Measurements from ENCODE around the gene KRTAP4-7.
"Not testable (repeated sequence)": the region's sequence is repeated elsewhere in the genome, so short reads cannot be mapped to it uniquely, and the experiment has no call there.

DNA sequence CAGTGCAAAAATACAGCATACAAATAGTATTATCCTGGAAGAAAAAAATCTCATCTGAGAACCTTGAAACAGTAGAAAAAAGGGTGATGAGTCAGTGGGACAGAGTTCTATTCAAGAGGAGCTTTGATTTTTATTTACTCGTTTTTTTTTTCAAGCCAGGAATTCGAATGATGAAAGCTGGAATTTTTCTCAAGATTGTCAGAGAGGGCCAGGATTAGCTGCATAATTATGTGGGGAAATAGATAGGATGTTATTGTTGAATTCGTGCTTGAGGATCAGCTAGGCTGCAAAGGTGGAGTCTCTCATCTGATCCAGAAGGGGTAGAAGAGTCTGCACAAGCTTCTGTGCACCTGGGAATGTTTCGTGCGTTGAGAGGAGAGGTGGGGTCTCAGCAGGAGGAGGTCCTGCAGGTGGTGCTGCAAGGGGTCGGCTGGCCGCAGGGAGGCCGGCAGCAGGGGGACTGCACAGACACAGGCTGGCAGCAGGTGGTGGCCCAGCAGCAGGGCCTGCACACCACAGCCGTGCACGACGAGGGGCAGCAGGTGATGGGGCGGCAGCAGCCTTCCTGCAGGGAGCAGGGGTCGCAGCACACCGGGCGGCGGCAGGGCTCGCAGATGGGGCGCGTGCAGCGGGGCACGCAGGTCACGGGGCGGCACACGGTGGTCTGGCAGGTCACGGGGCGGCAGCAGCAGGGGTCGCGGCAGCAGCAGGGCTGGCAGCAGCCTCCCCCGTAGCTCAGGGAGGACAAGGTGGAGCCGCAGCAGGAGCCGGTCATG, 24.5 kb upstream of the KRTAP4-7 start:
- TF ChIP-seq, protein P1, sequence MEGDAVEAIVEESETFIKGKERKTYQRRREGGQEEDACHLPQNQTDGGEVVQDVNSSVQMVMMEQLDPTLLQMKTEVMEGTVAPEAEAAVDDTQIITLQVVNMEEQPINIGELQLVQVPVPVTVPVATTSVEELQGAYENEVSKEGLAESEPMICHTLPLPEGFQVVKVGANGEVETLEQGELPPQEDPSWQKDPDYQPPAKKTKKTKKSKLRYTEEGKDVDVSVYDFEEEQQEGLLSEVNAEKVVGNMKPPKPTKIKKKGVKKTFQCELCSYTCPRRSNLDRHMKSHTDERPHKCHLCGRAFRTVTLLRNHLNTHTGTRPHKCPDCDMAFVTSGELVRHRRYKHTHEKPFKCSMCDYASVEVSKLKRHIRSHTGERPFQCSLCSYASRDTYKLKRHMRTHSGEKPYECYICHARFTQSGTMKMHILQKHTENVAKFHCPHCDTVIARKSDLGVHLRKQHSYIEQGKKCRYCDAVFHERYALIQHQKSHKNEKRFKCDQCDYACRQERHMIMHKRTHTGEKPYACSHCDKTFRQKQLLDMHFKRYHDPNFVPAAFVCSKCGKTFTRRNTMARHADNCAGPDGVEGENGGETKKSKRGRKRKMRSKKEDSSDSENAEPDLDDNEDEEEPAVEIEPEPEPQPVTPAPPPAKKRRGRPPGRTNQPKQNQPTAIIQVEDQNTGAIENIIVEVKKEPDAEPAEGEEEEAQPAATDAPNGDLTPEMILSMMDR (IDR thresholded peaks at IDR 0.05; ENCODE audit: insufficient read depth, low read length, poor library complexity, severe bottlenecking), result not testable (repeated sequence)
- not testable (repeated sequence) for TF ChIP-seq EZH2phosphoT487 (conservative IDR thresholded peaks at IDR 0.05; ENCODE audit: low read length)

Data from SU-DHL-6 (cell line).